B cell (primary cell): ENCODE data around the gene UCHL3.

Experiments used
- EZH2 ChIP-seq: IDR thresholded peaks from 2 replicates; pipeline ENCODE4 v1.6.1; 2012; ENCODE audit warnings: borderline replicate concordance, low read depth, mild to moderate bottlenecking, moderate library complexity, low read length; ENCODE audit not compliant: insufficient read depth, poor library complexity, severe bottlenecking
- TF ChIP-seq, protein P1 (sequence below): fragments of 200-600 bp; IDR thresholded peaks from one replicate; pipeline ENCODE4 v1.8.0; 2022; ENCODE audit warnings: antibody characterized with exemption, mild to moderate bottlenecking

DNA sequence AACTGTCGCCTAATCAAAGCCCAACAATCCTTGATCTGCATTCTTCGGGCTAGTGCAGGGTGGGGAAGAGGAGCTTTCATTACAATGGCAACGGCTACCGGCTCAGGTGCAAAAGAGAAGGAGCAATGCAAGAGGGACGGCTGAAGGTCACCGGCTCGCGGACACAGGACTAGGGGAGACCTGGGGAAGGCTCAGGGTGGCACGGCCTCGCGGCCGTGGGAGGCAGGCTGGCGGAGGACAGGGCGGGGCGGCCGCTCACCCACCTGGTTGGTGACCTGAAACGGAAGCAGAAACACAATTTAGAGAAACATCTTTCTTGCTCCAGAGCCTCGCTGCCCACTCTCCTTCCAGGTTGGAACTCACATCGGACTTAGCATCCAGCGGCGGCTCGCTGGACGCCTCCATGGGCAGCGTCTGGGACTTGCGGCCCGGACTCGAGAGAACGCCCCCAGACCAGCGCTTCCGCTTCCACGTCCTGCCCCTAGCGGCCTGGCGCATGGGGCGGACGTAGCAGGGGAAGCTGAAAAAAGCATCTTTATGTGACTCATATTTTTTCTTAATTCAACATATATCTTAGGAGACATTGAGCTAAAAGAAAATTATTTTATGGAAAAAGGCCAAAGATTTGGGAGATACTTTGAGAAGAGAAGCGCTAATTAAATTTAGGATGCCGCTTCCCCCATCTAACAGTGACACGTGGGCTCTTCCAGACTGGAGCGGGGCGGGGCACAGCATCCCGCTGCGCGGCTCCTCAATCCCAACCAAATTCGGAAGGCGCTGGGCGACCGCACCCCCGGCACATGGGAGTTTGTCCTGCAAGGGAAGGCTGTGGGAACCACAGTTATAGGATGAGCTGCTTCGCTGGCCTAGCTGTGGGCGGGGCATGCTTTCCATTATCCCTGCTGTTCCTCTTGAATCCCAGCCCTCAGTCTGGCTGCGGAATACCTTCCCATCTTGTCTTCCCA, 11.9 kb upstream of the UCHL3 start, which contains the start of gene COMMD6:
- TF ChIP-seq, protein P1, sequence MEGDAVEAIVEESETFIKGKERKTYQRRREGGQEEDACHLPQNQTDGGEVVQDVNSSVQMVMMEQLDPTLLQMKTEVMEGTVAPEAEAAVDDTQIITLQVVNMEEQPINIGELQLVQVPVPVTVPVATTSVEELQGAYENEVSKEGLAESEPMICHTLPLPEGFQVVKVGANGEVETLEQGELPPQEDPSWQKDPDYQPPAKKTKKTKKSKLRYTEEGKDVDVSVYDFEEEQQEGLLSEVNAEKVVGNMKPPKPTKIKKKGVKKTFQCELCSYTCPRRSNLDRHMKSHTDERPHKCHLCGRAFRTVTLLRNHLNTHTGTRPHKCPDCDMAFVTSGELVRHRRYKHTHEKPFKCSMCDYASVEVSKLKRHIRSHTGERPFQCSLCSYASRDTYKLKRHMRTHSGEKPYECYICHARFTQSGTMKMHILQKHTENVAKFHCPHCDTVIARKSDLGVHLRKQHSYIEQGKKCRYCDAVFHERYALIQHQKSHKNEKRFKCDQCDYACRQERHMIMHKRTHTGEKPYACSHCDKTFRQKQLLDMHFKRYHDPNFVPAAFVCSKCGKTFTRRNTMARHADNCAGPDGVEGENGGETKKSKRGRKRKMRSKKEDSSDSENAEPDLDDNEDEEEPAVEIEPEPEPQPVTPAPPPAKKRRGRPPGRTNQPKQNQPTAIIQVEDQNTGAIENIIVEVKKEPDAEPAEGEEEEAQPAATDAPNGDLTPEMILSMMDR, result peak; percentile 46
- no peak for TF ChIP-seq EZH2
